Mesodermal cell (in vitro differentiated cells): Measurements from ENCODE around the gene RIMKLA.

ENCODE experiments used
- H3K27ac ChIP-seq: 2 replicates; pipeline ENCODE4 v1.7.0; 2013; ENCODE audit warnings: mild to moderate bottlenecking, low read depth, low read length, moderate library complexity; ENCODE audit not compliant: severe bottlenecking
- H3K36me3 ChIP-seq: 2 replicates; pipeline ENCODE4 v1.7.1; 2013; ENCODE audit warnings: mild to moderate bottlenecking, low read length, moderate library complexity; ENCODE audit not compliant: control insufficient read depth, insufficient read depth
- H3K4me1 ChIP-seq: one replicate; pipeline ENCODE4 v1.7.1; 2013; ENCODE audit warnings: mild to moderate bottlenecking, low read length; ENCODE audit not compliant: insufficient read depth, control insufficient read depth, poor library complexity, severe bottlenecking
- H3K4me3 ChIP-seq: 2 replicates; pipeline ENCODE4 v1.7.0; 2013; ENCODE audit warnings: low read length, control low read depth, mild to moderate bottlenecking; ENCODE audit not compliant: insufficient read depth, poor library complexity, severe bottlenecking; ENCODE audit errors: extremely low read depth
- H3K9me3 ChIP-seq: 2 replicates; pipeline ENCODE4 v1.7.1; 2013; ENCODE audit warnings: mild to moderate bottlenecking, low read length, moderate library complexity; ENCODE audit not compliant: control insufficient read depth
- WGBS, 2 experiments: methylation state at CpG; one replicate each; pipeline ENCODE4 v1.1.5; 2013; ENCODE audit warnings: missing lambda C conversion rate in 2 of 2; ENCODE audit not compliant: insufficient coverage in 2 of 2; 5-methylcytosine and 5-hydroxymethylcytosine counted together

Gene RIMKLA

GRCh38 chr1:42454403-42454802, 73.8 kb downstream of the RIMKLA start:
- peaks cover 7% of the 10 kb centered on the region for H3K4me1 ChIP-seq
- H3K9me3 ChIP-seq = no peaks in the 10 kb centered on the region
- peaks cover 15% of the 10 kb centered on the region for H3K36me3 ChIP-seq
- H3K27ac ChIP-seq = no peak overlapping the region
- H3K4me3 ChIP-seq = no peak overlapping the region
- 93 to 94% methylated on average over 5 of the region's 5 CpGs for WGBS, 2 experiments

- WGBS, 2 experiments = 2 to 3% methylated on average over 50 to 53 of the region's 66 CpGs
- H3K36me3 ChIP-seq = peaks cover 32% of the 10 kb centered on the region
These were observed 75.6 kb downstream of the RIMKLA start, which contains the start of the genes PPCS and ZMYND12 for GRCh38 chr1:42456010-42456753. Gene PPCS, plus strand, starts transcription at chr1:42456543. Its CDS starts 23 bp downstream, at chr1:42456566. Gene ZMYND12, minus strand, starts transcription at chr1:42456022. Its CDS starts 25 bp downstream, at chr1:42455997.

GRCh38 chr1:42456754-42457089, 76.1 kb downstream of the RIMKLA start:
- Histone ChIP-seq H3K4me3 (peak overlapping the region; percentile 65), H3K36me3 (peaks cover 33% of the 10 kb centered on the region), H3K27ac (peak overlapping the region; percentile 87), H3K9me3 (no peaks in the 10 kb centered on the region), H3K4me1 (peaks cover 7% of the 10 kb centered on the region)
- 4 to 7% methylated on average over 22 to 23 of the region's 23 CpGs for WGBS, 2 experiments

More at GRCh38 chr1:42456010-42456753, 75.6 kb downstream of the RIMKLA start, which contains the start of the genes PPCS and ZMYND12:
- Histone ChIP-seq H3K4me3 (peak within 1 kb of the TSS; percentile 65), H3K4me1 (peaks cover 7% of the 10 kb centered on the region), H3K27ac (peak within 1 kb of the TSS; percentile 87), H3K9me3 (no peaks in the 10 kb centered on the region)

- Histone ChIP-seq H3K36me3 (peaks cover 33% of the 10 kb centered on the region), H3K27ac (no peak overlapping the region), H3K9me3 (no peaks in the 10 kb centered on the region), H3K4me1 (peaks cover 13% of the 10 kb centered on the region), H3K4me3 (no peak overlapping the region)
- WGBS, 2 experiments = 90% methylated on average over 1 of the region's 2 CpGs; no CpG with 5 or more reads in 1 of the 2 experiments
These were observed 80.6 kb downstream of the RIMKLA start for GRCh38 chr1:42461196-42461595.

- H3K4me1 ChIP-seq = peaks cover 9% of the 10 kb centered on the region
- peak within 1 kb of the TSS; percentile 58 for H3K27ac ChIP-seq
- peak within 1 kb of the TSS; percentile 60 for H3K4me3 ChIP-seq
- 3 to 4% methylated on average over 54 to 57 of the region's 59 CpGs for WGBS, 2 experiments
- H3K9me3 ChIP-seq = no peaks in the 10 kb centered on the region
- H3K36me3 ChIP-seq = peaks cover 31% of the 10 kb centered on the region
These were observed 82.5 kb downstream of the RIMKLA start, which contains the start of gene CCDC30 for GRCh38 chr1:42462828-42463763. Gene CCDC30, plus strand, starts transcription at chr1:42463286. Its CDS starts 17,266 bp downstream, at chr1:42480552.

GRCh38 chr1:42463921-42464320, 83.3 kb downstream of the RIMKLA start:
- no peak overlapping the region for H3K27ac ChIP-seq
- H3K36me3 ChIP-seq = peaks cover 23% of the 10 kb centered on the region
- no peak overlapping the region for H3K4me3 ChIP-seq
- H3K4me1 ChIP-seq = peaks cover 9% of the 10 kb centered on the region
- H3K9me3 ChIP-seq = no peaks in the 10 kb centered on the region
- WGBS, 2 experiments = 89 to 90% methylated on average over 3 of the region's 3 CpGs

GRCh38 chr1:42466030-42466429, 85.4 kb downstream of the RIMKLA start:
- 100% methylated on average over 1 of the region's 2 CpGs for WGBS, 2 experiments
- Histone ChIP-seq H3K4me3 (no peak overlapping the region), H3K27ac (no peak overlapping the region), H3K4me1 (peaks cover 9% of the 10 kb centered on the region), H3K9me3 (no peaks in the 10 kb centered on the region), H3K36me3 (peaks cover 3% of the 10 kb centered on the region)

GRCh38 chr1:42469727-42470126, 89.1 kb downstream of the RIMKLA start:
- Histone ChIP-seq H3K36me3 (no peaks in the 10 kb centered on the region), H3K9me3 (no peaks in the 10 kb centered on the region), H3K27ac (no peak overlapping the region), H3K4me3 (no peak overlapping the region), H3K4me1 (no peaks in the 10 kb centered on the region)
- 90% methylated on average over 2 of the region's 2 CpGs; no CpG with 5 or more reads in 1 of the 2 experiments for WGBS, 2 experiments
